K562 (cell line): ENCODE data around the gene ABCF3.

Experiments used
- CHD2 ChIP-seq: IDR thresholded peaks from 2 replicates; pipeline ENCODE4 v1.6.1; 2011; ENCODE audit warnings: low read depth, low read length
- COPS2 ChIP-seq: fragments of 450-650 bp; conservative IDR thresholded peaks from 2 replicates; pipeline ENCODE4 v1.6.1; 2016; ENCODE audit warnings: mild to moderate bottlenecking, moderate library complexity
- FOS ChIP-seq: IDR thresholded peaks from 3 replicates; pipeline ENCODE4 v1.6.1; 2011; ENCODE audit not compliant: insufficient read length; ENCODE audit errors: extremely low read depth
- FOXK2 ChIP-seq, 2 experiments: fragments of 450-650 bp; IDR thresholded peaks in 1 of 2; conservative IDR thresholded peaks in 1 of 2; 2 replicates each; pipeline ENCODE4 v1.6.1; 2016; ENCODE audit warnings: low read depth in 2 of 2, mild to moderate bottlenecking in 1 of 2
- MAZ ChIP-seq, 2 experiments: fragments of 450-650 bp in 1 of 2; sonication (generic) in 1 of 2; formaldehyde crosslinking; IDR thresholded peaks in 1 of 2; conservative IDR thresholded peaks in 1 of 2; 2 replicates each; pipeline versions ENCODE4 v1.4.0 to v1.5.0; 2020; ENCODE audit warnings: mild to moderate bottlenecking in 1 of 2, missing genetic modification reagents in 1 of 2
- POLR2AphosphoS5 ChIP-seq: IDR thresholded peaks from 2 replicates; pipeline ENCODE4 v1.6.1; 2011; ENCODE audit warnings: mild to moderate bottlenecking, low read depth, low read length, moderate library complexity; ENCODE audit not compliant: control insufficient read depth, insufficient read depth
- SAP30 ChIP-seq: fragments of 200-600 bp; sonication (generic); IDR thresholded peaks from 2 replicates; pipeline ENCODE4 v1.6.1; 2012; ENCODE audit warnings: borderline replicate concordance, low read depth, mild to moderate bottlenecking, moderate library complexity, low read length, control low read depth, inconsistent platforms; ENCODE audit not compliant: insufficient read depth, poor library complexity, severe bottlenecking
- SNRNP70 ChIP-seq: fragments of 200-400 bp; formaldehyde crosslinking; optimal IDR thresholded peaks from 2 replicates; pipeline ENCODE3; 2017; ENCODE audit warnings: low read depth, low read length
- TEAD4 ChIP-seq, 2 experiments: sonication (generic) in 1 of 2; formaldehyde crosslinking in 1 of 2; IDR thresholded peaks; 2 replicates each; pipeline versions ENCODE4 v1.6.1 to v1.8.0; 2012 to 2022; ENCODE audit warnings: borderline replicate concordance in 1 of 2, inconsistent platforms in 1 of 2, low read length in 1 of 2, mild to moderate bottlenecking in 1 of 2, missing genetic modification reagents in 1 of 2
- ZEB2 ChIP-seq: fragments of 450-650 bp; IDR thresholded peaks from 2 replicates; pipeline ENCODE4 v1.6.1; 2016
- ZNF778 ChIP-seq: fragments of 450-650 bp; formaldehyde crosslinking; IDR thresholded peaks from 2 replicates; pipeline ENCODE4 v1.4.0; 2020; ENCODE audit warnings: mild to moderate bottlenecking, moderate library complexity
- TF ChIP-seq, protein P1 (sequence below), 3 experiments: IDR thresholded peaks in 2 of 3; conservative IDR thresholded peaks in 1 of 3; 2 replicates each; pipeline ENCODE4 v1.5.1; 2011 to 2012; ENCODE audit warnings: low read length in 3 of 3, mild to moderate bottlenecking in 3 of 3, control low read depth in 2 of 3, improper control_type of control experiment in 1 of 3, inconsistent platforms in 1 of 3, low read depth in 1 of 3, mixed read lengths in 1 of 3, moderate library complexity in 1 of 3; ENCODE audit not compliant: insufficient read depth in 2 of 3
- TF ChIP-seq, protein P2 (sequence below): fragments of 250-450 bp; sonication (Bioruptor Pico); IDR thresholded peaks from 2 replicates; pipeline ENCODE4 v1.5.0; 2020; ENCODE audit warnings: mild to moderate bottlenecking
- TF ChIP-seq, protein P3 (sequence below), 2 experiments: fragments of 450-650 bp; formaldehyde crosslinking in 1 of 2; IDR thresholded peaks; 2 replicates each; pipeline versions ENCODE4 v1.4.0 to v1.6.1; 2014 to 2020; ENCODE audit warnings: mild to moderate bottlenecking in 2 of 2, borderline replicate concordance in 1 of 2, low read depth in 1 of 2

DNA sequence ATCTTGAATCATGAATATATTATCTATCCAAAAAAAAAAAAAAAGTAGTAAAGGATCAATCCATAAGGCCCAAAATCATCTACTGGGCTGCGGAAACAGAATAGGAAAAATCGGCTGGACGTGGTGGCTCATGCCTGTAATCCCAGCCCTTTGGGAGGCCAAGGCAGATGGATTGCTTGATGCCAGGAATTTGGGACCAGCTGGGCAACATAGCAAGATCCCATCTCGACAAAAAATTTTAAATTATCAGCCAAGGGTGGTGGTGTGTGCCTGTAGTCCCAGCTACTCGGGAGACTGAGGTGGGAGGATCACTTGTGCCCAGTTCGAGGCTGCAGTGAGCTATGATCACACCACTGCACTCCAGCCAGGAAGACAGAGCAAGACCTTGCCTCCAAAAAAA is 36.9 kb upstream of the ABCF3 start:
- TF ChIP-seq, protein P1, sequence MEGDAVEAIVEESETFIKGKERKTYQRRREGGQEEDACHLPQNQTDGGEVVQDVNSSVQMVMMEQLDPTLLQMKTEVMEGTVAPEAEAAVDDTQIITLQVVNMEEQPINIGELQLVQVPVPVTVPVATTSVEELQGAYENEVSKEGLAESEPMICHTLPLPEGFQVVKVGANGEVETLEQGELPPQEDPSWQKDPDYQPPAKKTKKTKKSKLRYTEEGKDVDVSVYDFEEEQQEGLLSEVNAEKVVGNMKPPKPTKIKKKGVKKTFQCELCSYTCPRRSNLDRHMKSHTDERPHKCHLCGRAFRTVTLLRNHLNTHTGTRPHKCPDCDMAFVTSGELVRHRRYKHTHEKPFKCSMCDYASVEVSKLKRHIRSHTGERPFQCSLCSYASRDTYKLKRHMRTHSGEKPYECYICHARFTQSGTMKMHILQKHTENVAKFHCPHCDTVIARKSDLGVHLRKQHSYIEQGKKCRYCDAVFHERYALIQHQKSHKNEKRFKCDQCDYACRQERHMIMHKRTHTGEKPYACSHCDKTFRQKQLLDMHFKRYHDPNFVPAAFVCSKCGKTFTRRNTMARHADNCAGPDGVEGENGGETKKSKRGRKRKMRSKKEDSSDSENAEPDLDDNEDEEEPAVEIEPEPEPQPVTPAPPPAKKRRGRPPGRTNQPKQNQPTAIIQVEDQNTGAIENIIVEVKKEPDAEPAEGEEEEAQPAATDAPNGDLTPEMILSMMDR (IDR thresholded peaks at IDR 0.05 in 2 of 3, conservative IDR thresholded peaks at IDR 0.05 in 1 of 3; ENCODE audit: insufficient read depth in 2 of 3, low read depth in 1 of 3, low read length in 3 of 3): no peak
- TF ChIP-seq SAP30 (no peak), ZNF778 (CRISPR knock-in tag) (no peak), POLR2AphosphoS5 (no peak), COPS2 (no peak), FOS (no peak), MAZ (CRISPR knock-in tag; conservative IDR thresholded peaks at IDR 0.05 in 1 of 2, IDR thresholded peaks at IDR 0.05 in 1 of 2) (no peak), CHD2 (no peak), SNRNP70 (no peak), TEAD4 (IDR thresholded peaks at IDR 0.05; ENCODE audit: low read length) (no peak), TEAD4 (CRISPR knock-in tag; IDR thresholded peaks at IDR 0.05; ENCODE audit: borderline replicate concordance) (no peak), FOXK2 (conservative IDR thresholded peaks at IDR 0.05 in 1 of 2, IDR thresholded peaks at IDR 0.05 in 1 of 2; ENCODE audit: low read depth in 2 of 2) (no peak), ZEB2 (no peak)
- TF ChIP-seq, protein P2, sequence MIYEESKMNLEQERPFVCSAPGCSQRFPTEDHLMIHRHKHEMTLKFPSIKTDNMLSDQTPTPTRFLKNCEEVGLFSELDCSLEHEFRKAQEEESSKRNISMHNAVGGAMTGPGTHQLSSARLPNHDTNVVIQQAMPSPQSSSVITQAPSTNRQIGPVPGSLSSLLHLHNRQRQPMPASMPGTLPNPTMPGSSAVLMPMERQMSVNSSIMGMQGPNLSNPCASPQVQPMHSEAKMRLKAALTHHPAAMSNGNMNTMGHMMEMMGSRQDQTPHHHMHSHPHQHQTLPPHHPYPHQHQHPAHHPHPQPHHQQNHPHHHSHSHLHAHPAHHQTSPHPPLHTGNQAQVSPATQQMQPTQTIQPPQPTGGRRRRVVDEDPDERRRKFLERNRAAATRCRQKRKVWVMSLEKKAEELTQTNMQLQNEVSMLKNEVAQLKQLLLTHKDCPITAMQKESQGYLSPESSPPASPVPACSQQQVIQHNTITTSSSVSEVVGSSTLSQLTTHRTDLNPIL (CRISPR knock-in tag): no peak
- TF ChIP-seq, protein P3, sequence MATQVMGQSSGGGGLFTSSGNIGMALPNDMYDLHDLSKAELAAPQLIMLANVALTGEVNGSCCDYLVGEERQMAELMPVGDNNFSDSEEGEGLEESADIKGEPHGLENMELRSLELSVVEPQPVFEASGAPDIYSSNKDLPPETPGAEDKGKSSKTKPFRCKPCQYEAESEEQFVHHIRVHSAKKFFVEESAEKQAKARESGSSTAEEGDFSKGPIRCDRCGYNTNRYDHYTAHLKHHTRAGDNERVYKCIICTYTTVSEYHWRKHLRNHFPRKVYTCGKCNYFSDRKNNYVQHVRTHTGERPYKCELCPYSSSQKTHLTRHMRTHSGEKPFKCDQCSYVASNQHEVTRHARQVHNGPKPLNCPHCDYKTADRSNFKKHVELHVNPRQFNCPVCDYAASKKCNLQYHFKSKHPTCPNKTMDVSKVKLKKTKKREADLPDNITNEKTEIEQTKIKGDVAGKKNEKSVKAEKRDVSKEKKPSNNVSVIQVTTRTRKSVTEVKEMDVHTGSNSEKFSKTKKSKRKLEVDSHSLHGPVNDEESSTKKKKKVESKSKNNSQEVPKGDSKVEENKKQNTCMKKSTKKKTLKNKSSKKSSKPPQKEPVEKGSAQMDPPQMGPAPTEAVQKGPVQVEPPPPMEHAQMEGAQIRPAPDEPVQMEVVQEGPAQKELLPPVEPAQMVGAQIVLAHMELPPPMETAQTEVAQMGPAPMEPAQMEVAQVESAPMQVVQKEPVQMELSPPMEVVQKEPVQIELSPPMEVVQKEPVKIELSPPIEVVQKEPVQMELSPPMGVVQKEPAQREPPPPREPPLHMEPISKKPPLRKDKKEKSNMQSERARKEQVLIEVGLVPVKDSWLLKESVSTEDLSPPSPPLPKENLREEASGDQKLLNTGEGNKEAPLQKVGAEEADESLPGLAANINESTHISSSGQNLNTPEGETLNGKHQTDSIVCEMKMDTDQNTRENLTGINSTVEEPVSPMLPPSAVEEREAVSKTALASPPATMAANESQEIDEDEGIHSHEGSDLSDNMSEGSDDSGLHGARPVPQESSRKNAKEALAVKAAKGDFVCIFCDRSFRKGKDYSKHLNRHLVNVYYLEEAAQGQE (IDR thresholded peaks at IDR 0.05; ENCODE audit: borderline replicate concordance): no peak
- TF ChIP-seq, protein P3 (CRISPR knock-in tag; IDR thresholded peaks at IDR 0.05; ENCODE audit: low read depth): no peak
